HPDE6-E6E7 (cell line): Measurements from ENCODE around the gene SPATS2.
A peak's percentile ranks its signal among the peaks of the same experiment; 100 is the strongest.

Source experiments
- DNase-seq: peaks from one replicate; pipeline ENCODE4 v3.0.0; 2011; ENCODE audit warnings: missing footprints; ENCODE audit errors: extremely low spot score

SPATS2 gene

DNA sequence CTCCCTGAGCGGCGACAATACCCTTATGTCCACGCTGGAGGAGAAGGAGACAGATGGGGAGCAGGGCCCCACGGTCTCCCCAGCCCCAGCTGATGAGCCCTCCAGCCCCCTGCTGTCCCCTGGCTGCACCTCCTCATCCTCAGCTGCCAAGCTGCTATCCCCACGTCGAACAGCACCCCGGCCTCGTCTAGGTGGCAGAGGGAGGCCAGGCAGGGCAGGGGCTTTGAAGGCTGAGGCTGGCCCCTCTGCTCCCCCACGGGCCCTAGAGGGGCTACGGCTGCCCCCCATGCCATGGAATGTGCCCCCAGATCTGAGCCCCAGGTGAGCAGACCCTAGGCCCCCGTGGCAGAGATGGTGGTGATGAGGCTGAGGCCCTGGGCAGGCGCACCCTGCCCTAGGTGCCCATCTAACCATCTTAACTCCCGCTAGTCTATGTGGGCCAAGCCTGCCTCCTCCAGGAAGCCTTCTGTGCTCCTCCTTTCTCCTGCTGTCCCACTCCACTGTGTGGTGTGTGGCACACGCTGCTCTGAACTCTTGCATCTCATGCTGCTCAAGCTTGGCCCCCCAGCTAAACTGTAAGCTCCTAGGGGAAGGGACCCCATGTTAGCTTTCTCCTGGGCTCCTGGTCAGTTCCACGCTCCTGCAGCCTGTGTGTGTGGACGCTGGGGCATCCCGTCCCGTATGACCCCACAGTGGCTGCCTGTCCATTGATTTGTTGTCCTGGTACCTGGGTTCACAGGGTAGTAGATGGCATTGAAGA lies 188.5 kb downstream of the SPATS2 start:
- DNase-seq = no peak

DNA sequence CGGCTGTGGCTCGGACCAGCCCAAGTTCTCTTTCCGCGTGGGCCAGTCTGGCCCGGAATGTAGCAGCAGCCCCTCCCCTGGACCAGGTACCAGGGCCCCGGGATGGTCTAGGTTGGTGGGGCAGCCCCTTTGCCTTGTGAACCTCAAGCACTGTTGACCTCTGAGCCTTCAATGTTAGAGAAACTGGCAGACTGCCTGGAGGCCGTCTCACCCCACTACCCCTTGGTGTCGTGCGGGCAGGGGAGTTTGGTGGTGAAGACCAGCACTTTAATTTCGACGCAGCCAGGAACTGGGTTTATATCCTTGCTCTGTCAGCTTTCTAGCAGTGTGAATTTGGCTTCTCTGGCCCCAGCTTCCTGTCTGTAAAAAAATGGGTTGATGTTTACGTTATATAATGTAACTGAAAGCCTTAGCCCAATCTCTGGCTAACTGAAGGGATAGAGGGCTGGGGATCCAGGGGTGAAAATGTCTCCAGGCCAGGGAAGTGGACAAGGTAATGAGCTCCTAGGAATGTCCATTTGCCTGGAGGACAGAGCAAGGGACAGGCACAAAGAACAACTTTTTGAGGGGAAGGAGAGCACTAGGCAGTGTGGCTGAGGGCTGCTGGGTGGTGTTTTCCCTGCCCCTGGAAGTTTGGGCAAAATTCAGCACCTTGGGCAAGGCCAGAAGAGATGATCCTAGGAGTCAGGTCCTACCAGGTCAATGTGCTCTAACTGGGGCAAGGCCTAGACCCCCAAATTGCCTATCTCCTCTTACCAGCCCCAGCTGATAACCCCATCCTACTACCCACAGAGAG lies 189.3 kb downstream of the SPATS2 start:
- DNase-seq = no peak

DNA sequence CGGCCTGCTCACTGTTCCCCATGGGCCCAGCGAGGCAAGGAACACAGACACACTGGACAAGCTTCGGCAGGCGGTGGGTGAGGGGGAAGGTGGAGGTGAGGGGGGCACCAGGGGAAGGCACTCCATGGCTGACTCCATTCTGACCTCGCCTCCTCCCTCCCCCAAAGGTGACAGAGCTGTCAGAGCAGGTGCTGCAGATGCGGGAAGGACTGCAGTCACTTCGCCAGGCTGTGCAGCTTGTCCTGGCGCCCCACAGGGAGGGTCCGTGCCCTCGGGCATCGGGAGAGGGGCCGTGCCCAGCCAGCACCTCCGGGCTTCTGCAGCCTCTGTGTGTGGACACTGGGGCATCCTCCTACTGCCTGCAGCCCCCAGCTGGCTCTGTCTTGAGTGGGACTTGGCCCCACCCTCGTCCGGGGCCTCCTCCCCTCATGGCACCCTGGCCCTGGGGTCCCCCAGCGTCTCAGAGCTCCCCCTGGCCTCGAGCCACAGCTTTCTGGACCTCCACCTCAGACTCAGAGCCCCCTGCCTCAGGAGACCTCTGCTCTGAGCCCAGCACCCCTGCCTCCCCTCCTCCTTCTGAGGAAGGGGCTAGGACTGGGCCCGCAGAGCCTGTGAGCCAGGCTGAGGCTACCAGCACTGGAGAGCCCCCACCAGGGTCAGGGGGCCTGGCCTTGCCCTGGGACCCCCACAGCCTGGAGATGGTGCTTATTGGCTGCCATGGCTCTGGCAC lies 190.1 kb downstream of the SPATS2 start:
- no peak for DNase-seq

DNA sequence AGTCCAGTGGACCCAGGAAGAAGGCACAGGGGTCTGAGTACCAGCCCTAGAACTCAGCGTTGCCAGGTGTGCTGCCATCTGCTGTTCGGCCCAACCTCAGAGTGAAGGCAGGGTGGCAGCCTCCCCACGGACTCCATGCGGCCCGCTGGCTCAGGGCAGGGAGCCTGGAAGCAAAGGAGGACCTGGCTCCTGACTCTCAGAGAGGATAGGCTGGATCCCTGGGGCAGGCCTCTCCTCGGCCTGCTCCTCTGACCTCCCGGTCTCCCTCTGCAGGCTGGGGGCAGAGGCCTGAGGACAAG lies 190.6 kb downstream of the SPATS2 start:
- DNase-seq = no peak

DNA sequence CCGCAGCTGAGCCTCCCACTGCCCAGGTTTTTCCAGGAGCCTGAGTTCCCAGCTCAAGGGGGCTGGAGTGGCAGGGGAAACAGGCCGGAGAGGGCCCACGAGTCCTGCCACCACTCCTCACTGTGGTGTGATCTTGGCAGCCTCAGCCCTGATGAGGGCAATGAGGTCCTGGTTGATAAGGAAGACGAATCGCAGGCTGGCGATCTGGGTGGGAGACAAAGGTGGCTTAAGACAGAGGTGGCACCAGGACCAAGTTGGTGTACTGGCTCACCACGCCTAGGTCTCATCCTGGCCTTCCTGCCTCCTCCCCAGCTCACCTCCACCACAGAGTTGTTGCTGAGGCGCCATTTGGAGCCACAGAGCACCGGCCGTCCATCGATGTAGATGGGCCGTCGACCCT lies 191.3 kb downstream of the SPATS2 start:
- DNase-seq = no peak

DNA sequence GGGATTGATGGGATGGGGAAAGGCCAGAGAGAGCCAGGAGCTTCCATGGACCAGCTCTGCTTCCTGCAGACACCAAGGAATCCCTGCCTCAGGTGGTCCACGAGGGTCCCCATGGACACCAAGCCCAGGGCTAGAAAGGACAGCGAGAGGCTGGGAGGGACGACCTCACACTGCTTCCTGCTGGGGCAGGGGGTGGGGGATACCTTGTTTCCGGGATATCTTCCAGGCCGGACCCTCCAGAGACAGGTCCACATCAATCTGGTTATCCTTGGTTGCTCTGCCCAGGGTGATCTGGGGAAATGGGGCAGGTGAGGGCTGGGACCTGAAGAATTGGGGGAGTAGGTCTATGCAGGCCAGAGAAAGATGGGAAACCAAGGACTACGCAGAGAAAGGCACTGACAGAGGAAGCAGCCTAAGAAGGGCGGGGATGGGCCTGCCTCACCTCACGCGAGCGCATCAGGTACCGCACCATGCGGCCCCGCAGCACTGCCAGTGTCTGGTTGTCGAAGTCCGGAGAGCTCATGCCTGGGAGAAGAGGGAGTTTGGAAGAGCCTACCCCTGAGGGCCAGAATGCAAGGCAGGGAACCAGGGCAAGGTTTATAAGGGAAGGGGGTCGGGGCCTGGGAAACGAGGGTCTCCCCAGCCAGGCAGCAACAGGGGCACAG lies 191.9 kb downstream of the SPATS2 start:
- DNase-seq = no peak

DNA sequence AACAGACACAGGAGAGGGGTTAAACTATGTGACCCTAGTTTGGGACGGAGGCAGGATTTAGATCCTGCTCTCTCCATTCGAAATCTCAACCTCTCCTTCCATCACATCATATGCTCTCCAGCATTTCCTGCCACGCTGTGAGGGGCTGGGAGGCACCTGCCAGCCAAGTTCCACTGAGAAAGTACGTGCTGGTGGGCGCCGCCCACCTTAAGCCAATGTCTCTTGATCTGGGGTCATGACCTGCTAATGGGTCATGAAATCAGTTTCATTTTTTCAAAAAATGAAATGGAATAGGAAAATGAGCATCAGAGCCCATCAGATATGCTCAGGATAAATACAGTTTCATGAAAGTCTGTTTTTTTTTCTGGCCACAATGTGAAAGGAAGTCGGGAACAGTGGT lies 193.4 kb downstream of the SPATS2 start:
- no peak for DNase-seq

DNA sequence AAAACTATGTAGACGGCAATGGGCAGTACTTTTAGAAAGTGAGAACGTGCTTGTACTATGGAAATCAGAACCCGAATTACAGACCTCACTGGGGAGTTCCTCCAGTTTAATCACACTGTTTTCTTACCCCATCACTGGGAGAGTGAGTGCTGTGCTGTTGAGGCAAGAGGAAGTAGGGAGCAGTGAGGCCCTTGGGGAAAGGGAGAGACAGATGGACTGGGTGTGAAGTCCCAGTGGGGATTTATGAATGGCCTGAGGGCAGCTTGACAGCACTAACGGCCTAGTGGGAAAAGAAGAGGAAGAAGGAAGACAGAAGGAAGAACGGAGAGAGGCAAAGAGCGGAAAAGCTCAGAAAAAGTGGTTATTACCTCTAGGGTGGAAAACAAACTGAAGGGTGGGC lies 195.0 kb downstream of the SPATS2 start:
- no peak for DNase-seq

DNA sequence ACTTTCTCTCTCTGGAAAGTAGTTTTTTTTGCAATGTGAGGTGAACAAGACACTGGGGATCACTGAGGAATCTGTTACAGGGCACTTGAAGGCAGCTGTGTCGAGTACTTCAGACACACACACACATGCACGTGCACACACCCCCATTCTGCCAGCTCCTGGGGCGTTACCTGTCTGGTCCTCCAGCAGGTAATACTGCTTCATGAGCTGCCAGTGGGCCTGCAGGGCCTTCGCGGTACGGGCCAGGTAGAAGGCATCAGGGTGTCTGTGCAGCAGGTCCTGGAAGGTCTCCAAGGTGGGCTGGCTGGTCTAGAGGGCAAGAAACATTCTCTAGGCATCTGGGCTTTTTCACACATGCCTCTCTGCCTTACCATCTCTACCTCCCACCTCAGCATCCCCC lies 195.6 kb downstream of the SPATS2 start:
- DNase-seq = no peak

DNA sequence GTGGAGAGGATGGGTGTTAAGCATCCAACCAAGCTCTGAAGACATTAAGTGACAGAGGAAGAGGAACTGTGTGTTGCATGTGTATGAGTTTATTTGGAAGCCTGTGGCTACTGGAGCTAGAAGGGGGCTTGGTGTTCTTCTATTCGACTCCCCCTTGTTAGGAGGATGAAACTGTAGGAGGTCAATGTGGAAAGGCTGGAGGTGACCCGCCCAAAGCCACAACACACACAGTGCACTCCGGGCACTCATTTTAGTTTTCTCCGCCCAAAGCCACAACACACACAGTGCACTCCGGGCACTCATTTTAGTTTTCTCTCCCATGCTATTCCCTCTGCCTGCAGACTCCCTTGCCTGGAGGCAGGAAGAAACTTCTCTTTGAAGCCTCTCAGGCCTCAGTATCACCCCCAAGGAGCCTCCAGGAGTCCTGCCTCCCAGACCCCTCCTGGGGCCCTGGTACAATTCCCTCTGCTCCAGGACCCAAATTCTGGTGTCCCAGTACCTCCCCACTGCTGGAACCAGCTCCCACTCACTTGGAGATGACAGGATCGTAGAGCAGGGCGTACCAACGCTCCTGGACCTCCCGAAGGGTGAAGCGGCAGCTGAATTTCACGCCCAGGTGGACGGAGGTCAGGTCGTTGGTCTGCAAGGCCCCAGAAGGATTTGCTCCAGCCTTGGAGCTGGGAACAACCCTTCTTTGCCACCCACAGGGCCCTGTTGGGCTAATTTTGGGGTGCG lies 196.9 kb downstream of the SPATS2 start:
- no peak for DNase-seq

DNA sequence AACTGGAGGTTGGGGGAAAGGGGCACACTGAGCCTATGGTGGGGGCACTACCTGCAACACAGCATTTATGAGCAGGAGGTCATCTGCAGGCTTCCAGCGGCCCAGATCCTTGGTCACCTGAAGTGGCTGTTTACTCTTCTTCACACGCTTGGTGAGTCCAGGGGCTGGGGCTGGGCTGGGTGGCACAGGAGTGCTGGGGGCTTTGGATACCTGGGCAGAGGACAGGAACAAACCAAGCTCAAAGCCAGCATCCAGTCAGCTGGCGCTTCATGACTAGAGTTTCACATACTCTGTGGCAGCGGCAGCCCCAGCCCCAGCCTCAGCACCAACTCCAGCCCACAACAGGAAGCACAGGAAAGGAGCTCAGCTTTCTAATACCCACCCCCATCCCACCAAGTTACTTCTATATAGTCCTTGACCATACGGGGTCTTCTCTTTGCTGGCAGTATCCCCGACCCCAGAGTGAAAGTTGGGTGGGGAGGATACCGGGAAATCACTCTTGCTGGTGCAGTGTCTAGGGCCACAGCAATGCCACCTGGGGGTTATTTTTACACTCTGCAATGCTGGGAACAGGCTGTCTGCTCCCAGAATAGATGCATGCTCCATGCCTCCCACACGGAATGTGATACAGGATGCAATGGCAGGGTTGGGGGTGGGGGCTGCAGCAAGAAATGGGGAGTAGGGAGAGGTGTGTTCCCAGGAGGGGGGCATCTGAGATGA lies 197.6 kb downstream of the SPATS2 start:
- no peak for DNase-seq

DNA sequence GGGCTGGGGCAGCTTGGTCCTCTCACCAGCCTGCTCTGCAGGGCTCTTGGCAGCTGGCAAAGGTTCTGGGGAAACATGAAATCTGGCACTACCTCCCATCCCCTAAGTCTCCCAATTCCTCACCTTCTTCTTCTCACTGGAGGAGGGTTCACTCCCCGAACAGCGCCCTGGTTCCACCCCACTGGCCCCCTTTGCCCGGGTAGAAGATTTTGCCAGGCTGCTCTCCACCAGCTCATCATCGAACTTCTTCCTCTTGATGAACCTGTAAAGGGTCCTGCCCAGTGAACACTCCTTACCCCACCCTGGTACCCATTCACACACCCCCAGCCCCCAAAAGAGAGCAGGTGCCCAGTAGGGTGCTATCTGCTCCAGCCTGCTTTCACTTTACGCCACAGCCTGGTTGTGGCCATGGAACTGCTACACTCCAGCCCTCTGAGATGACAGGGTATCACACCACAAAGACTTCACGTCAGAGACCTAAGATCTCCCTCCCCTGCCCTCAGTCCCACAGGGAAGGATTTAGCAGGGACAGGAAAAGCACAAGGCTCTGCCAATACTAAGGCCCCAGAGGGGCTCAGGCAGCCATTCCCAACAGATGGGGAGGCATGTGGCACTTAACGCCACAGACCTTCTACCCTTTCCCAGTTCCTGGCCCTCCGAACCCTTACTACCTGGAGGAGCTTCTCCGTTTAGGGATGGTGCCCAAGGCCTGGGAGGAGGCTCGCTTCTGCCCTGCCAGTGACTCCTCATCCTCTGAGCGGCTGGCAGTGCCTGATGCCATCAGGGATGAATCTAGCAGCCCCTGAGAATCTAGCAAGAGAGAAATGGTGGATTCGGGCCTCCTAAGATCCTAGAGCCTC lies 198.4 kb downstream of the SPATS2 start:
- DNase-seq = no peak

DNA sequence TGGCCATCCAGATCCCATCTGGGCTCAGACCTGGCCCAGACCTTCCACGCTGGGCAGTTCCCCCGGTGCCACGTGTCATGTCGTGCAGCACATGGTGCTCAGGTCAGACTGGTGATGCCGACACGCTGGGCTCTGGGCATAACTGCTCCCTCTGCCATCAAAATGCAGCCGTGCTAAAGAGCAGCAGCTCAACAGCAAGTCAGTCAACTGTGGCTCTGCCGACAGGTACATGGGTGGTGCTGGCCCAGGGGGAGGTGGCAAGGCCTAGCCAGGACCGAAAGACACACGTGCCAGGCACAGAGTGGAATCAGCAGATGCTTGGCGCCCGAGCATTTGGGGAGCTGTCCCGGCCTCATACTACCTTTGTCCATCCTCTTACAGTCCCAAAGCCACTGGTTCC lies 199.1 kb downstream of the SPATS2 start:
- DNase-seq = no peak

DNA sequence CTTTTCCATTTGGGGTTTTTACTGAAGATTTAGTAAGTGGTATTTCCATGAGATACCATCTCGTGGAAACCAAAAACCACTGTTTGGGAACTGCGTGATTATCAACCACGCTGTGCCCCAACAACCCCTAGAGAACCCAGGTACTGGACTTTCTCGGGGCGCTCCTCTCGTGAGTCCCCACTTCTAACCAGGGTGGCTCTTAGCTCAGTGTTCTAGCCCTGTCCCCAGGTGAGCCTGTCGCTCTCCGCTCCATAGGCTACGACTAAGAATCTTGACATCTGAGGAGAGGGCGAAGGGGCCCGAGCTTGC lies 200.0 kb downstream of the SPATS2 start:
- no peak for DNase-seq

DNA sequence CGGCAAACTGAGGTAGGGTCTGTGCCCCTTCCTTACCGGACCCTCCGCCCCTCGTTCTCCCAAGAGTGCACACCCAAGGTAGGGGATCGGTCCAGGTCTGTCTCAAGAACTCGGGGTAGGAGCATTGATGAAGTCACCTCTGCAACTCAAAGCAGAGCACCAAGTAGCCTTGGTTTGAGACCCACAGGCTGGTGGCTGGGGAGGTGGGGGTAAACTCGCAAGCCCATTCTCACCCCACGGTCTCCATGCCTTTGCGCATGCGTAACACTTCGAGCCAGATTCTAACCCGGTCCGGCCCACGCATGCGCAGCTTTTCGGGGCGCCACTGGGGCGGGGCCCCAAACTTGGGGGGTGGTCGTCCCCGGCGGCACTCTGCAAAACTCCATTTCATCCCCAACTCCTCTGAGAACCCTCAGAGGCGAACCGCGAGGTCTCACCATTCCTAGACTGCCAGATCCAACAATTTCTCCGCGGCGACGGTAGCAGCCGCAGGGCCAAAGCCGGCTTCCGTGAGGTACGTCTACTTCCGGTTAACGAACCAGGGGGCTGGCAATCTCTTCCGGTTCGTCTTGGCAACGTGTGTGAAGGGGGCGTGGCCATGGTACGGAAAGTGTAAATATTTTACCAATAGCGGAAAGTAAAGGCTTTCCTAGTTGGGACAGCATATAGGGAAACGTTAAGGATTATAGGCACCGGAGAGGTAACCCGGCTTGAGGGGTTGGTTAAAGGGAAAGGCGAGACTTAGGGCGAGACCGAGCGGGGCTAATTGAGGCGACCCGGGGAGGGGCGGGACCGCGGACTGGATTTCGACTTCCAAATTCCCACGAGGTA lies 200.6 kb downstream of the SPATS2 start, which contains the start of gene MCRS1:
Gene MCRS1, minus strand, starts transcription at position 532 of the 831 bp plus-strand sequence. CDS start 1,411 bp downstream, outside the sequence.
- peak; percentile 98 for DNase-seq

DNA sequence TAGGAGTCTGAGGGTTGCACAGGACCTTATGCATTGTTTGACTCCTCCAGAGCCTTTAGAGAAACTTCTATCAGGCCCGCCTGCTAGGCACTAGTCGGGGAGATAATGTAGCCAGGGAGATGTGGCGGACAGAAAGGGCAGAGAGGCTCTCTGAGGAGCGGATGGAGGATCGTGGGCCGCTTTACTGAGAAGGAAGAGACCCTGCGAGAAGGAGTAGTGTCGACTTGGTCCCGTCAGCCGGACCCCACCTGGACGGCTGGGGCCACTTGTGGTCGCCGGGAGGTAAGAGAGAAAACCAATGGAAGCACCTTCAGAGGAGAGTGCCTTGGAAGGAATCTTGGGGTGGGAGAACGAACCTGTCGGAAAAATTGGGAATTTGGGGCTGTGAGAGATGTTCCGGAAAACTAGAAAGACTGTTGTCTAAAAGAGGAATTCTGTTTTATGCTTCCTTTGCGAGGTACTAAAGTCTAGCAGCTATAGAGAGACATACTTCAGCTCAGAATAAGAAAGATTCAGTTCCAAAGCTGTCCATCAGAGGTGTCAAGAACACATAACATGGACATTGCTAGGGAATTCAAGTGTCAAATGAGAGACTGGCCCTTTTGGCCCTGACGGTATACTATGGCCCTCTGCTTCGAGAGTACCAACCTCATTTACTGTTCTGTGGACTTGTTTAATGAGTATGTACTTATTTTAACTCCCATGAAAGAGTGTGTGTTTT lies 201.3 kb downstream of the SPATS2 start:
- no peak for DNase-seq
